ENCODE data around the gene USP10.

GRCh38 chr16:84810518-84811273, 110.9 kb downstream of the USP10 start:
- no peak for TF ChIP-seq CTCF (IDR thresholded peaks at IDR 0.05)
- TF ChIP-seq POLR2A (IDR thresholded peaks at IDR 0.05): no peak
- no peak for TF ChIP-seq POLR2AphosphoS5 (IDR thresholded peaks at IDR 0.05)
- TF ChIP-seq EP300 (IDR thresholded peaks at IDR 0.05; ENCODE audit: low read depth): no peak

All from transverse colon (tissue), 4 donors.